GM12878 (cell line): ENCODE data around the gene GADD45A. TPM values are rescaled to one million over a fixed set of nuclear protein-coding genes. Genes with fewer than 3 reads are reported as not detected.

Experiments used
- ATF2 ChIP-seq: IDR thresholded peaks from 2 replicates; pipeline ENCODE4 v1.6.1; 2012; ENCODE audit warnings: low read length, inconsistent platforms
- BMI1 ChIP-seq: fragments of 450-650 bp; IDR thresholded peaks from 2 replicates; pipeline ENCODE4 v1.6.1; 2016; ENCODE audit warnings: mild to moderate bottlenecking, moderate library complexity, borderline replicate concordance
- E2F8 ChIP-seq: fragments of 450-650 bp; IDR thresholded peaks from 2 replicates; pipeline ENCODE4 v1.6.1; 2018; ENCODE audit warnings: mild to moderate bottlenecking, low read depth, moderate library complexity; ENCODE audit not compliant: partially characterized antibody
- EGR1 ChIP-seq, 2 experiments: IDR thresholded peaks; 1 replicate in 1 of 2; 2 replicates in 1 of 2; pipeline ENCODE4 v1.6.1; 2011 to 2012; ENCODE audit warnings: low read depth in 2 of 2, low read length in 2 of 2, borderline replicate concordance in 1 of 2, mild to moderate bottlenecking in 1 of 2, moderate library complexity in 1 of 2
- ESRRA ChIP-seq: IDR thresholded peaks from 2 replicates; pipeline ENCODE4 v1.6.1; 2012; ENCODE audit warnings: mild to moderate bottlenecking, low read length, improper control_type of control experiment
- HDGF ChIP-seq: fragments of 450-650 bp; IDR thresholded peaks from 2 replicates; pipeline ENCODE4 v1.6.1; 2016; ENCODE audit warnings: antibody characterized with exemption
- MAX ChIP-seq: IDR thresholded peaks from 2 replicates; pipeline ENCODE4 v1.6.1; 2012; ENCODE audit warnings: low read depth, low read length, improper control_type of control experiment
- NR2F1 ChIP-seq: fragments of 450-650 bp; conservative IDR thresholded peaks from 2 replicates; pipeline ENCODE4 v1.6.1; 2017; ENCODE audit warnings: mild to moderate bottlenecking
- POLR2A ChIP-seq: IDR thresholded peaks from 2 replicates; pipeline ENCODE4 v1.6.1; 2011; ENCODE audit warnings: low read depth, mild to moderate bottlenecking, low read length
- RAD51 ChIP-seq: fragments of 450-650 bp; IDR thresholded peaks from 2 replicates; pipeline ENCODE4 v1.6.1; 2016; ENCODE audit warnings: moderate library complexity, mild to moderate bottlenecking, inconsistent platforms
- SREBF2 ChIP-seq: IDR thresholded peaks from 2 replicates; pipeline ENCODE4 v1.6.1; 2012; ENCODE audit warnings: mild to moderate bottlenecking, low read length
- TAF1 ChIP-seq: IDR thresholded peaks from 2 replicates; pipeline ENCODE4 v1.6.1; 2011; ENCODE audit warnings: mild to moderate bottlenecking, low read depth, low read length, borderline replicate concordance
- ZBTB4 ChIP-seq: fragments of 450-650 bp; formaldehyde crosslinking; IDR thresholded peaks from 2 replicates; pipeline ENCODE4 v1.4.0; 2022; ENCODE audit warnings: mild to moderate bottlenecking, moderate library complexity
- ZSCAN29 ChIP-seq: fragments of 450-650 bp; IDR thresholded peaks from 2 replicates; pipeline ENCODE4 v1.6.1; 2017; ENCODE audit warnings: mild to moderate bottlenecking, moderate library complexity
- polyA plus RNA-seq, 11 experiments: library from polyadenylated mRNA; depleted of rRNA in 4 of 11; unstranded in 6 of 11; stranded (reverse) in 5 of 11; fragments of >200 nt; fragmentation: Nextera tagmentation in 4 of 11; fragmentation: Illumina TruSeq in 1 of 11; extraction: Ambion mirVana in 4 of 11; extraction: Trizol in 1 of 11; gene quantifications; 1 replicate in 1 of 11; 2 replicates in 10 of 11; pipeline versions ENCODE4 v1.2.1 to v1.2.3, GENCODE V29; 2011 to 2016; ENCODE audit warnings: inconsistent platforms in 2 of 11, missing spikeins in 2 of 11, low read depth in 1 of 11
- total RNA-seq, 4 experiments: library from RNA; depleted of rRNA in 3 of 4; stranded (reverse); fragments of >200 nt in 3 of 4; fragmentation: Illumina TruSeq in 1 of 4; extraction: Trizol in 1 of 4; gene quantifications; 2 replicates each; pipeline versions ENCODE4 v1.2.1 to v1.2.3, GENCODE V29; 2013 to 2021
- TF ChIP-seq, protein P1 (sequence below): fragments of 450-650 bp; formaldehyde crosslinking; IDR thresholded peaks from 2 replicates; pipeline ENCODE4 v1.4.0; 2020; ENCODE audit warnings: mild to moderate bottlenecking, moderate library complexity

Gene GADD45A
- total and polyA plus RNA-seq, 10 of the 15 experiments (the other 5 are each of a cell fraction or from before 2014, with no cell fraction given): 4.7 to 48.9 (median 18.5) TPM

- TF ChIP-seq, protein P1, sequence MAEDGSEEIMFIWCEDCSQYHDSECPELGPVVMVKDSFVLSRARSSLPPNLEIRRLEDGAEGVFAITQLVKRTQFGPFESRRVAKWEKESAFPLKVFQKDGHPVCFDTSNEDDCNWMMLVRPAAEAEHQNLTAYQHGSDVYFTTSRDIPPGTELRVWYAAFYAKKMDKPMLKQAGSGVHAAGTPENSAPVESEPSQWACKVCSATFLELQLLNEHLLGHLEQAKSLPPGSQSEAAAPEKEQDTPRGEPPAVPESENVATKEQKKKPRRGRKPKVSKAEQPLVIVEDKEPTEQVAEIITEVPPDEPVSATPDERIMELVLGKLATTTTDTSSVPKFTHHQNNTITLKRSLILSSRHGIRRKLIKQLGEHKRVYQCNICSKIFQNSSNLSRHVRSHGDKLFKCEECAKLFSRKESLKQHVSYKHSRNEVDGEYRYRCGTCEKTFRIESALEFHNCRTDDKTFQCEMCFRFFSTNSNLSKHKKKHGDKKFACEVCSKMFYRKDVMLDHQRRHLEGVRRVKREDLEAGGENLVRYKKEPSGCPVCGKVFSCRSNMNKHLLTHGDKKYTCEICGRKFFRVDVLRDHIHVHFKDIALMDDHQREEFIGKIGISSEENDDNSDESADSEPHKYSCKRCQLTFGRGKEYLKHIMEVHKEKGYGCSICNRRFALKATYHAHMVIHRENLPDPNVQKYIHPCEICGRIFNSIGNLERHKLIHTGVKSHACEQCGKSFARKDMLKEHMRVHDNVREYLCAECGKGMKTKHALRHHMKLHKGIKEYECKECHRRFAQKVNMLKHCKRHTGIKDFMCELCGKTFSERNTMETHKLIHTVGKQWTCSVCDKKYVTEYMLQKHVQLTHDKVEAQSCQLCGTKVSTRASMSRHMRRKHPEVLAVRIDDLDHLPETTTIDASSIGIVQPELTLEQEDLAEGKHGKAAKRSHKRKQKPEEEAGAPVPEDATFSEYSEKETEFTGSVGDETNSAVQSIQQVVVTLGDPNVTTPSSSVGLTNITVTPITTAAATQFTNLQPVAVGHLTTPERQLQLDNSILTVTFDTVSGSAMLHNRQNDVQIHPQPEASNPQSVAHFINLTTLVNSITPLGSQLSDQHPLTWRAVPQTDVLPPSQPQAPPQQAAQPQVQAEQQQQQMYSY (CRISPR knock-in tag): no peak
- TF ChIP-seq ESRRA (no peak), NR2F1 (peak; percentile 32; the same call in 1 of the 2 replicates), TAF1 (peak; percentile 33; the same call in 1 of the 2 replicates), BMI1 (no peak), POLR2A (peak; percentile 76), MAX (no peak), ZSCAN29 (no peak), ATF2 (no peak), E2F8 (no peak), HDGF (peak; percentile 84; the same call in 1 of the 2 replicates), EGR1 (IDR thresholded peaks at IDR 0.05; ENCODE audit: borderline replicate concordance in 1 of 2, low read depth in 2 of 2, low read length in 2 of 2) (peak in 1 of 2 experiments; percentile 62; a peak in 1 of 3 replicates), RAD51 (no peak), ZBTB4 (CRISPR knock-in tag) (no peak), SREBF2 (no peak)
These were observed 51.0 kb downstream of the GADD45A start (continued) for GRCh38 chr1:67735806-67736627.
